T47D (cell line): ENCODE data around the gene C6orf118.

ENCODE experiments used
- DNase-seq, 2 experiments: peaks; one replicate each; pipeline versions ENCODE4 v3.0.0 to v3.0.0-alpha.2; 2011 to 2012; ENCODE audit warnings: low read depth in 1 of 2, low spot score in 1 of 2
- JUND ChIP-seq: IDR thresholded peaks from 2 replicates; pipeline ENCODE4 v1.6.1; 2012; ENCODE audit warnings: low read depth
- in situ Hi-C: cut with HindIII; loops from 2 replicates; pipeline ENCODE4 v1.10.0; 2016; ENCODE audit warnings: low sequenced_read_pairs, low pct_unique_long_range_greater_than_20kb

Gene C6orf118

DNA sequence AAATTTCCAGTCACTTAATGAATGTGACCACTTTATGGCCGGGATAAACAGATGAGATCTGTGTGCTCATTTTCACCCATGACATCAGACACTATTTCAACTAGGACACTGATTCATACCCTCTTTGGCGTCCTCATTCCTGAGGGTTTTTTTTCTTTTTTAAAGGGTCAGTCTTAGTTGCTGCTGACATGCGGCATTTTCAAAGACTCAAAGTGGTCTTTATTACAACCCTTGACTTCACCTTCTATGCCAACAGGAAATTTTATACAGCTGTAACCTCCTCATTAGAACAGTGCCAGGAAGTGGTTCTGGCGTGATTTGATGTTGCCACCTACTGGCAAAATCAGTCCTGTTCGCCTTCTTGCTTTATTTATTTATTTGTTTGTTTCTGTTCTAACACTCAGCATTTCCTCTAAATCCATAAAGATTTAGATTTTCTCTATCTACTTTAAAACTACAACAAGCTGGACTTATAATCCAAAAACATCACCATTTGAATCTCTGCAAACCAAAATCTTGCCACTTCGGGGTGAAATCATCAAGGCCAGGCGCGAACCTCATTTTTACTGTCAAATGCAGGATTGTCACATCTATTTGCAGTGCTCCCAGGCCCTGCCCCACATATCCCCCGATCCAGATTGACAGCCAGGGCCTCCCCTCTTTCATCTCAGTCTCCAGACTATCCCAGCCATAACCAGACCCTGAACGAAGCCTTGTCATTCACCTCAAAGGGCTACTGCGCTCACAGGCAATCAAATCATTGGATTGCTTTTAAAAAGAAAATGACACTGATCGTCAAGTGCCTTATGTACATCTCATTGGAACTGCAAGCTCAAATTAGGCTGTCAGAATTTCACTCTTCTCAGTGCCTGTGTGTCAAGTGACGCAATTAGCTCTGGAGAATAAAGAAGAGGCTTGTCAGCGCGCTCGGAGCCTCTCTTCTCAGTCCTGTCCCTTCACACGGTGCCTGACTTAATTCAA lies 77.5 kb downstream of the C6orf118 start:
- DNase-seq, result peak in 1 of 2 experiments; percentile 42
- in situ Hi-C loops, result no loop called here
- no peak for TF ChIP-seq JUND

- in situ Hi-C loops, result no loop called here
- DNase-seq, result no peak
- TF ChIP-seq JUND, result no peak
Measured at GRCh38 chr6:165231177-165231576, 78.2 kb downstream of the C6orf118 start.
